Limb (tissue), 2 donors: ENCODE measurements around the gene MLLT11.
"Not testable (repeated sequence)": the region's sequence is repeated elsewhere in the genome, so short reads cannot be mapped to it uniquely, and the experiment has no call there.

ENCODE experiments used
- DNase-seq, 2 donors: peaks; one replicate each; pipeline ENCODE4 v3.0.0-alpha.2; 2016; ENCODE audit errors: extremely low spot score in 2 of 2

The MLLT11 gene

GRCh38 chr1:151056149-151056548 lies 4.0 kb upstream of the MLLT11 start:
- no peak for DNase-seq

- peak; percentile 46 to 78 for DNase-seq
These were observed 1.5 kb upstream of the MLLT11 start for GRCh38 chr1:151058692-151059091.

GRCh38 chr1:151059109-151060006 lies 839 bp upstream of the MLLT11 start, which contains the start of gene CDC42SE1:
Gene CDC42SE1, minus strand, starts transcription at chr1:151059622. Its CDS starts 3,892 bp downstream, at chr1:151055730.
- peak; percentile 90 to 92 for DNase-seq

GRCh38 chr1:151060657-151061421 lies 642 bp downstream of the MLLT11 start:
- DNase-seq: peak in 1 of 2 donors; percentile 54

- DNase-seq: no peak
These were observed 1.5 kb downstream of the MLLT11 start for GRCh38 chr1:151061704-151062103.

GRCh38 chr1:151062741-151063371 lies 2.7 kb downstream of the MLLT11 start:
- no peak for DNase-seq

GRCh38 chr1:151065089-151065645 lies 5.0 kb downstream of the MLLT11 start:
- no peak for DNase-seq

GRCh38 chr1:151067185-151067584 lies 7.0 kb downstream of the MLLT11 start:
- no peak for DNase-seq

- DNase-seq: no peak
These were observed 8.9 kb downstream of the MLLT11 start for GRCh38 chr1:151069103-151069486.

GRCh38 chr1:151070474-151071276 lies 10.5 kb downstream of the MLLT11 start, which contains the start of gene GABPB2:
Gene GABPB2, plus strand, starts transcription at chr1:151070761. Its CDS starts 17,429 bp downstream, at chr1:151088190.
- peak; percentile 94 to 96 for DNase-seq

GRCh38 chr1:151072224-151072623 lies 12.0 kb downstream of the MLLT11 start:
- DNase-seq: no peak

GRCh38 chr1:151085953-151086559 lies 25.9 kb downstream of the MLLT11 start:
- no peak for DNase-seq

GRCh38 chr1:151097426-151097825 lies 37.2 kb downstream of the MLLT11 start:
- not testable (repeated sequence) for DNase-seq

GRCh38 chr1:151098126-151098525 lies 37.9 kb downstream of the MLLT11 start:
- DNase-seq: no peak

- DNase-seq: no peak
These were observed 44.4 kb downstream of the MLLT11 start for GRCh38 chr1:151104630-151105029.

- DNase-seq: no peak
These were observed 46.7 kb downstream of the MLLT11 start for GRCh38 chr1:151106894-151107293.

GRCh38 chr1:151108331-151108730 lies 48.1 kb downstream of the MLLT11 start:
- DNase-seq: no peak

GRCh38 chr1:151113877-151114276 lies 53.7 kb downstream of the MLLT11 start:
- DNase-seq: no peak
